ENCODE data around the gene TNFRSF4. TPM values are rescaled to one million over a fixed set of nuclear protein-coding genes. Genes with fewer than 3 reads are reported as not detected.
A peak's percentile ranks its signal among the peaks of the same experiment; 100 is the strongest.

The TNFRSF4 gene
- total and polyA plus RNA-seq, 9 of the 15 experiments (the other 6 are each of a cell fraction or from before 2014, with no cell fraction given), result 0.07 to 0.44 (median 0.19) TPM; not detected in 5

- Histone ChIP-seq H3K9me1 (ENCODE audit: control insufficient read depth, insufficient read depth, low read length) (no peaks in the 10 kb centered on the region), H3K4me1 (replicated peaks in 1 of 2; ENCODE audit: control insufficient read depth in 2 of 2, insufficient read depth in 2 of 2, low read length in 2 of 2) (peaks cover 13 to 91% of the 10 kb centered on the region in 2 experiments; a peak in 4 of 5 replicates), H3K4me2 (ENCODE audit: insufficient read depth, low read length) (no peak overlapping the region), H3K27me3 (ENCODE audit: control insufficient read depth in 2 of 2, insufficient read depth in 2 of 2, low read length in 2 of 2) (no peaks in the 10 kb centered on the region), H4K20me1 (replicated peaks; ENCODE audit: control insufficient read depth, insufficient read depth, low read length) (no peaks in the 10 kb centered on the region), H3K79me2 (ENCODE audit: control insufficient read depth, insufficient read depth, low read length) (no peaks in the 10 kb centered on the region), H3K9me3 (replicated peaks; ENCODE audit: control insufficient read depth, insufficient read depth, low read depth, low read length) (no peaks in the 10 kb centered on the region), H3K9ac (ENCODE audit: insufficient read depth in 1 of 2, low read depth in 2 of 2, low read length in 2 of 2) (0 out of 4 replicates have a peak overlapping the region, but pooled peaks of 1 of the 2 experiments have one; percentile 55), H3K36me3 (ENCODE audit: control insufficient read depth, insufficient read depth, low read length) (no peaks in the 10 kb centered on the region), H2AFZ (ENCODE audit: low read depth, low read length) (no peak overlapping the region), H3K4me3 (no peak overlapping the region), H3K27ac (ENCODE audit: extremely low read depth, low read depth, low read length) (no peak overlapping the region)
- in situ Hi-C loops (cut with MboI), result no loop called here
- FAIRE-seq (no peak), ATAC-seq (no peak), DNase-seq (ENCODE audit: extremely low read depth in 1 of 4, low spot score in 3 of 4) (no peak)
- 54% methylated on average over 21 of the region's 31 CpGs for WGBS (ENCODE audit: insufficient coverage, low coverage, missing lambda C conversion rate)
- CTCF ChIA-PET (ENCODE audit: low intra/inter-chr PET ratio), result no interaction called here
- no TSS peak for BruUV-seq (replicated peaks)
- no peak for TF ChIP-seq ZFX (CRISPR knock-in tag; IDR thresholded peaks at IDR 0.05)
- peak in 1 of 2 experiments; percentile 24; a peak in 1 of 4 replicates for TF ChIP-seq RAD21 (CRISPR knock-in tag; conservative IDR thresholded peaks at IDR 0.05 in 1 of 2, IDR thresholded peaks at IDR 0.05 in 1 of 2)
- peak; percentile 53 for TF ChIP-seq ZBTB33 (CRISPR knock-in tag; IDR thresholded peaks at IDR 0.05)
- TF ChIP-seq ATF1 (CRISPR knock-in tag; IDR thresholded peaks at IDR 0.05), result no peak
- no peak for TF ChIP-seq ATF1 (tag; IDR thresholded peaks at IDR 0.05)
- TF ChIP-seq LARP7 (IDR thresholded peaks at IDR 0.05), result no peak
- no peak for TF ChIP-seq KLF10 (CRISPR knock-in tag; IDR thresholded peaks at IDR 0.05)
- POLR2A ChIA-PET, result interaction anchor here (0.6 to 1.7 kb wide), 3 partner anchors 22 to 223 kb away, joined by 3 to 5 read pairs (median 4); partner anchors contain the start of gene UBE2J2
- intact Hi-C loops (cut with micrococcal nuclease), result loop anchor here (5.0 kb wide), 1 partner anchor 84 kb away; no protein-coding TSS in a partner anchor
Observed at GRCh38 chr1:1205769-1206375, 8.1 kb downstream of the TNFRSF4 start.

All from K562 (cell line).